Mesothelial cell of epicardium (in vitro differentiated cells): Measurements from ENCODE around the gene MRPS18B. TPM values are rescaled to one million over a fixed set of nuclear protein-coding genes. Genes with fewer than 3 reads are reported as not detected.
"Not testable (repeated sequence)": the region's sequence is repeated elsewhere in the genome, so short reads cannot be mapped to it uniquely, and the experiment has no call there.

Experiments used
- DNase-seq, 2 experiments: peaks; one replicate each; pipeline ENCODE4 v3.0.0; 2021; ENCODE audit warnings: low spot score in 2 of 2; ENCODE audit not compliant: unreplicated experiment in 2 of 2
- H3K27ac Mint-ChIP-seq: 2 replicates; pipeline ENCODE4 v1.8.0; 2021; ENCODE audit warnings: mixed read lengths
- H3K27me3 Mint-ChIP-seq: 2 replicates; pipeline ENCODE4 v1.8.0; 2021; ENCODE audit warnings: low read depth, mixed read lengths
- H3K36me3 Mint-ChIP-seq: 2 replicates; pipeline ENCODE4 v1.8.0; 2021; ENCODE audit warnings: mixed read lengths
- H3K4me1 Mint-ChIP-seq: 2 replicates; pipeline ENCODE4 v1.8.0; 2021; ENCODE audit warnings: mixed read lengths
- H3K4me3 Mint-ChIP-seq: 2 replicates; pipeline ENCODE4 v1.8.0; 2021; ENCODE audit warnings: mild to moderate bottlenecking, moderate library complexity, mixed read lengths
- H3K9me3 Mint-ChIP-seq: 2 replicates; pipeline ENCODE4 v1.8.0; 2021; ENCODE audit warnings: mixed read lengths
- total RNA-seq: library from RNA; stranded (reverse); gene quantifications from 3 replicates; pipeline ENCODE4 v1.2.1, GENCODE V29; 2021
- TF ChIP-seq, protein P1 (sequence below): fragments of 200-600 bp; sonication (generic); IDR thresholded peaks from one replicate; pipeline ENCODE4 v1.5.0; 2021; ENCODE audit warnings: antibody characterized with exemption; ENCODE audit not compliant: unreplicated experiment

MRPS18B gene
- total RNA-seq, 1 donor from 2014 or later, result 29.8 TPM

DNA sequence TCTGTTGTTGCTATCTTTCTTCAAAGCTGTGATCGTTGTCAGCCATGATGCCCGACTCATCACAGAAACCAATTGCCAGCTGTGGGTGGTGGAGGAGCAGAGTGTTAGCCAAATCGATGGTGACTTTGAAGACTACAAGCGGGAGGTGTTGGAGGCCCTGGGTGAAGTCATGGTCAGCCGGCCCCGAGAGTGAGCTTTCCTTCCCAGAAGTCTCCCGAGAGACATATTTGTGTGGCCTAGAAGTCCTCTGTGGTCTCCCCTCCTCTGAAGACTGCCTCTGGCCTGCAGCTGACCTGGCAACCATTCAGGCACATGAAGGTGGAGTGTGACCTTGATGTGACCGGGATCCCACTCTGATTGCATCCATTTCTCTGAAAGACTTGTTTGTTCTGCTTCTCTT is 27.1 kb upstream of the MRPS18B start:
- no peaks in the 10 kb centered on the region for H3K9me3 Mint-ChIP-seq
- H3K36me3 Mint-ChIP-seq, result peaks cover 39% of the 10 kb centered on the region
- no peaks in the 10 kb centered on the region for H3K27me3 Mint-ChIP-seq
- DNase-seq, result no peak
- H3K4me1 Mint-ChIP-seq, result peaks cover 25% of the 10 kb centered on the region
- TF ChIP-seq, protein P1, sequence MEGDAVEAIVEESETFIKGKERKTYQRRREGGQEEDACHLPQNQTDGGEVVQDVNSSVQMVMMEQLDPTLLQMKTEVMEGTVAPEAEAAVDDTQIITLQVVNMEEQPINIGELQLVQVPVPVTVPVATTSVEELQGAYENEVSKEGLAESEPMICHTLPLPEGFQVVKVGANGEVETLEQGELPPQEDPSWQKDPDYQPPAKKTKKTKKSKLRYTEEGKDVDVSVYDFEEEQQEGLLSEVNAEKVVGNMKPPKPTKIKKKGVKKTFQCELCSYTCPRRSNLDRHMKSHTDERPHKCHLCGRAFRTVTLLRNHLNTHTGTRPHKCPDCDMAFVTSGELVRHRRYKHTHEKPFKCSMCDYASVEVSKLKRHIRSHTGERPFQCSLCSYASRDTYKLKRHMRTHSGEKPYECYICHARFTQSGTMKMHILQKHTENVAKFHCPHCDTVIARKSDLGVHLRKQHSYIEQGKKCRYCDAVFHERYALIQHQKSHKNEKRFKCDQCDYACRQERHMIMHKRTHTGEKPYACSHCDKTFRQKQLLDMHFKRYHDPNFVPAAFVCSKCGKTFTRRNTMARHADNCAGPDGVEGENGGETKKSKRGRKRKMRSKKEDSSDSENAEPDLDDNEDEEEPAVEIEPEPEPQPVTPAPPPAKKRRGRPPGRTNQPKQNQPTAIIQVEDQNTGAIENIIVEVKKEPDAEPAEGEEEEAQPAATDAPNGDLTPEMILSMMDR, result no peak
- peak overlapping the region; percentile 96 for H3K27ac Mint-ChIP-seq
- peak overlapping the region; percentile 13 for H3K4me3 Mint-ChIP-seq

DNA sequence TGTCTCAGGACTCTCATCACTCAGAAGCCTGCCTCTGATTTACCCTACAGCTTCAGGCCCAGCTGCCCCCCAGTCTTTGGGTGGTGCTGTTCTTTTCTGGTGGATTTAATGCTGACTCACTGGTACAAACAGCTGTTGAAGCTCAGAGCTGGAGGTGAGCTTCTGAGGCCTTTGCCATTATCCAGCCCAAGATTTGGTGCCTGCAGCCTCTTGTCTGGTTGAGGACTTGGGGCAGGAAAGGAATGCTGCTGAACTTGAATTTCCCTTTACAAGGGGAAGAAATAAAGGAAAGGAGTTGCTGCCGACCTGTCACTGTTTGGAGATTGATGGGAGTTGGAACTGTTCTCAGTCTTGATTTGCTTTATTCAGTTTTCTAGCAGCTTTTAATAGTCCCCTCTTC is 26.6 kb upstream of the MRPS18B start:
- H3K4me3 Mint-ChIP-seq, result peak overlapping the region; percentile 13
- peak in 1 of 2 experiments; percentile 51 for DNase-seq
- peaks cover 37% of the 10 kb centered on the region for H3K36me3 Mint-ChIP-seq
- no peaks in the 10 kb centered on the region for H3K27me3 Mint-ChIP-seq
- H3K27ac Mint-ChIP-seq, result peak overlapping the region; percentile 96
- TF ChIP-seq, protein P1, result no peak
- H3K9me3 Mint-ChIP-seq, result no peaks in the 10 kb centered on the region
- H3K4me1 Mint-ChIP-seq, result peaks cover 25% of the 10 kb centered on the region

DNA sequence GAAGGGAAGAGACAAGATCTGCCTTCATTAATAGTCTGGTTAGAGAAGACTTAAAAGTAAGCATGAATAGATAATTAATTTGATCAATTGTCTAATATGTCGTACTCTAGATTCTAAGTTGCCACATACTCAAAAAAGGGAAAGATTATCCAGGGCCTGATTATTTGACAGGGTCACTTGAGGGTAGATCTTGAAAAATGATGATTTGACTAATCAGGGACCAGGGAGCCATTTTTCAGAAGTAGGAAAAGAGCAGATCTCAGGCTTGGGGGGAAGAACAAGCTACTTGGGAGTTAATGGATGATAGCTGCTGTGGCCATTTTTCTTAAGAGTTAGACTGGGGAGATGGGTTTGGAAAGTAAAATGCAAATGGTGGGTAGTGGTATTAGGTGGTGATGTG is 25.4 kb upstream of the MRPS18B start:
- TF ChIP-seq, protein P1, result no peak
- no peaks in the 10 kb centered on the region for H3K27me3 Mint-ChIP-seq
- H3K9me3 Mint-ChIP-seq, result no peaks in the 10 kb centered on the region
- peaks cover 26% of the 10 kb centered on the region for H3K4me1 Mint-ChIP-seq
- H3K27ac Mint-ChIP-seq, result peak overlapping the region; percentile 81
- DNase-seq, result no peak
- H3K4me3 Mint-ChIP-seq, result no peak overlapping the region
- H3K36me3 Mint-ChIP-seq, result peaks cover 33% of the 10 kb centered on the region

DNA sequence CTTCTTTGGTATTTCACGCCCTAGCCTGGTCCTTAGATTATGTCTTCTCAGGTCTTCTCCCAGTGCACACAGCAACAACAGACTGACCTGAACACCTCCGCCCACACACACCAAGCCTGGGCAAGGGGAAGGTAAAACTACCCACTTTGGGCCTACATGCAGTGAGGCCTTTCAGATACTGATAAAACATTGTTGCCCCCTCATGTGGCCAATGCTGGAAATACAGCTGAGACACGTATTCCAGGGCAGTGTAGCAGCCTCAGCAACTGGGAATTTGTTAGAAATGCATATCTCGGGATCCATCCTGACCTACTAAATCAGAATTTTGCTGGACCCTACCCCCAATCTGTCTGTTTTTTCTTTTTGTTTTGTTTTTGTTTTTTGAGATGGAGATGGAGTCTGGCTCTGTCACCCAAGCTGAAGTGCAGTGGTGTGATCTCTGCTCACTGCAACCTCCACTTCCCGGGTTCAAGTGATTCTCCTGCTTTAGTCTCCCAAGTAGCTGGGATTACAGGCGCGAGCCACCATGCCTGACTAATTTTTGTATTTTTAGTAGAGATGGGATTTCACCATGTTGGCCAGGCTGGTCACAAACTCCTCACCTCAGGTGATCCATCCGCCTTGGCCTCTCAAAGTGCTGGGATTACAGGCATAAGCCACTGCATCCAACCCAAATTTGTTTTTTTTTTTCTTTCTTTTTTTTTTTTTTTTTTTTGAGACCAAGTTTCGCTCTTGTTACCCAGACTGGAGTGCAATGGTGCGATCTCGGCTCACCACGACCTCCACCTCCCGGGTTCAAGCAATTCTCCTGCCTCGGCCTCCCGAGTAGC is 20.1 kb upstream of the MRPS18B start:
- TF ChIP-seq, protein P1, result peak; percentile 81
- H3K36me3 Mint-ChIP-seq, result peaks cover 22% of the 10 kb centered on the region

DNA sequence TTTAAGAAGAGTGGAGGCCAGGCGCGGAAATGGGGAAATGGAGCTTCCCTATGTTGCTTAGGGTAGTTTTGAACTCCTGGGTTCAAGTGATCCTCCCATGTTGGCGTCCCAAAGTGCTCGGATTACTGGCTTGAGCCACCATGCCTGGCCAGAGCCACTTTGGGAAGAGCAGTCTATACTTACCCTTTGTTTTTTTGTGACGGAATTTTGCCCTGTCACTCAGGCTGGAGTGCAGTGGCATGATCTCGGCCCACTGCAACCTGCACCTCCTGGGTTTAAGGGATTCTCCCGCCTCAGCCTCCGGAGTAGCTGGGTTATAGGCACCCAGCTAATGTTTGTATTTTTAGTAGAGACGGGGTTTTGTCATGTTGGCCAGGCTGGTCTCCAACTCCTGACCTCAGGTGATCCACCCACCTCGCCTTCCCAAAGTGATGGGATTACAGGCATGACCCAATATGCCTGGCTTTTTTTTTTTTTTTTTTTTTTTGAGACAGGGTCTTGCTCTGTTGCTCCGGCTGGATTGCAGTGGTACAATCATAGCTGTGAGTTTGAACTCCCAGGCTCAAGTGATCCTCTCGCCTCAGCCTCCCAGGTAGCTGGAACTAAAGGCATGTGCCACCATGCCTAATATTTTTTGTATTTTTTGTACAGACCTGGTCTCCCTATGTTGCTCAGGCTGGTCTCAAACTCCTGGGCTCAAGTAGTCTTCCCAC is 18.6 kb upstream of the MRPS18B start:
- TF ChIP-seq, protein P1, result no peak
- H3K9me3 Mint-ChIP-seq, result no peaks in the 10 kb centered on the region
- H3K27ac Mint-ChIP-seq, result peak overlapping the region; percentile 76

More for the DNA sequence above, 20.1 kb upstream of the MRPS18B start:
- H3K27ac Mint-ChIP-seq, result peak overlapping the region; percentile 86
- not testable (repeated sequence) for H3K4me3 Mint-ChIP-seq, H3K9me3 Mint-ChIP-seq, H3K27me3 Mint-ChIP-seq, H3K4me1 Mint-ChIP-seq
- peak; percentile 42 to 81 for DNase-seq

More for the DNA sequence above, 18.6 kb upstream of the MRPS18B start:
- Mint-ChIP-seq H3K4me1 (peaks cover 7% of the 10 kb centered on the region), H3K36me3 (peaks cover 32% of the 10 kb centered on the region), H3K4me3 (no peak overlapping the region), H3K27me3 (no peaks in the 10 kb centered on the region)
- no peak for DNase-seq
